GM12864 (cell line): Measurements from ENCODE around the gene CLCF1.

Experiments used
- DNase-seq: peaks from one replicate; pipeline ENCODE4 v3.0.0-alpha.2; 2011; ENCODE audit warnings: low read depth
- H3K4me3 ChIP-seq: 2 replicates; pipeline ENCODE4 v1.5.1; 2011; ENCODE audit warnings: mild to moderate bottlenecking, low read depth, low read length, control low read depth
- TF ChIP-seq, protein P1 (sequence below): IDR thresholded peaks from 2 replicates; pipeline ENCODE4 v1.5.1; 2011; ENCODE audit warnings: low read depth, mild to moderate bottlenecking, moderate library complexity, low read length, control low read depth, inconsistent platforms; ENCODE audit errors: missing control alignments

The CLCF1 gene

DNA sequence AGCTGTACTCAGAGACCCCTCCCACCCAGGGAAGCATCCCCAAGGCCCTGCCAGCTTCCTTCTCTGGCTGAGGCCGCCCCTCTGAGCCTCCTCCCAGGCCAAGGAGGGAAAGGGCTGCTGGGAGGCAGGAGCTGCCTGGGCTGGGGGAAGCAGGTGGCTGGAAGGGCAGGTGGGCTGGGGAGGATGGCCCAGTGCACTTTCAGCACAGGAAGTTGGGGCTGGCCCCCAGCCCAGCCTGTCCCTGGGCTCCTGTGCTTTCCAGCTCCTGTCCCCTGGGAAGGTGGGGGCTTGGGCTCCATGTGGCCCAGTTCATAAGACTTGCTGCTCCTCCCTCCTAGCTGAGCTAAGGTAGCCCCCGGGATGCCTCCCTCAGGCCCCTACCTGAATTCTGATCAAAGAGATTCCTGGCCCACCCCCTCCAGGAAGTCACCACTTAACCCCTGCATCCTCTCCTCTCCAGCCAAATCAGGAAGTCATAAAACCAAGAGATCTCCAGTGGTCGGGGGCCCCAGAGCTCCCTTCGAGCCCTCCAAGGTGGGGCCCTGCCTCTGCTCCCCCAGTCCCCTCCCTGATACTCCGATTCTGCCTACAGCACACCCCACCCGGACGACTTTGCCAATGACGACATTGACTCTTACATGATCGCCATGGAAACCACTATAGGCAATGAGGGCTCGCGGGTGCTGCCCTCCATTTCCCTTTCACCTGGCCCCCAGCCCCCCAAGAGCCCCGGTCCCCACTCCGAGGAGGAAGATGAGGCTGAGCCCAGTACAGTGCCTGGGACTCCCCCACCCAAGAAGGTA, 23.4 kb upstream of the CLCF1 start:
- TF ChIP-seq, protein P1, sequence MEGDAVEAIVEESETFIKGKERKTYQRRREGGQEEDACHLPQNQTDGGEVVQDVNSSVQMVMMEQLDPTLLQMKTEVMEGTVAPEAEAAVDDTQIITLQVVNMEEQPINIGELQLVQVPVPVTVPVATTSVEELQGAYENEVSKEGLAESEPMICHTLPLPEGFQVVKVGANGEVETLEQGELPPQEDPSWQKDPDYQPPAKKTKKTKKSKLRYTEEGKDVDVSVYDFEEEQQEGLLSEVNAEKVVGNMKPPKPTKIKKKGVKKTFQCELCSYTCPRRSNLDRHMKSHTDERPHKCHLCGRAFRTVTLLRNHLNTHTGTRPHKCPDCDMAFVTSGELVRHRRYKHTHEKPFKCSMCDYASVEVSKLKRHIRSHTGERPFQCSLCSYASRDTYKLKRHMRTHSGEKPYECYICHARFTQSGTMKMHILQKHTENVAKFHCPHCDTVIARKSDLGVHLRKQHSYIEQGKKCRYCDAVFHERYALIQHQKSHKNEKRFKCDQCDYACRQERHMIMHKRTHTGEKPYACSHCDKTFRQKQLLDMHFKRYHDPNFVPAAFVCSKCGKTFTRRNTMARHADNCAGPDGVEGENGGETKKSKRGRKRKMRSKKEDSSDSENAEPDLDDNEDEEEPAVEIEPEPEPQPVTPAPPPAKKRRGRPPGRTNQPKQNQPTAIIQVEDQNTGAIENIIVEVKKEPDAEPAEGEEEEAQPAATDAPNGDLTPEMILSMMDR: no peak
- no peak for DNase-seq
- H3K4me3 ChIP-seq: no peak overlapping the region

DNA sequence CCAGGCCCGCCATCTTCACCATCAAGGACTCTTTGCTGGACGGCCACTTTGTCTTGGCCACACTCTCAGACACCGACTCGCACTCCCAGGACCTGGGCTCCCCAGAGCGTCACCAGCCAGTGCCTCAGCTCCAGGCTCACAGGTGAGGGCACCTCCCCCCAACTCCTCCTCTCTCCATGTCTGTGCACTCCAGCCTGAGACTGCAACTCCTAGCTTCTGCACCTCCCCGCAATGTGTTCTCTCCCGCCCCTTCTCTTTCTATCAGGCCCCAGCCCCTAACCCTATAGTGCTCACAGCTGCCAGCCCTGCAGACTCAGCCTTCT, 22.8 kb upstream of the CLCF1 start:
- TF ChIP-seq, protein P1: no peak
- H3K4me3 ChIP-seq: no peak overlapping the region

DNA sequence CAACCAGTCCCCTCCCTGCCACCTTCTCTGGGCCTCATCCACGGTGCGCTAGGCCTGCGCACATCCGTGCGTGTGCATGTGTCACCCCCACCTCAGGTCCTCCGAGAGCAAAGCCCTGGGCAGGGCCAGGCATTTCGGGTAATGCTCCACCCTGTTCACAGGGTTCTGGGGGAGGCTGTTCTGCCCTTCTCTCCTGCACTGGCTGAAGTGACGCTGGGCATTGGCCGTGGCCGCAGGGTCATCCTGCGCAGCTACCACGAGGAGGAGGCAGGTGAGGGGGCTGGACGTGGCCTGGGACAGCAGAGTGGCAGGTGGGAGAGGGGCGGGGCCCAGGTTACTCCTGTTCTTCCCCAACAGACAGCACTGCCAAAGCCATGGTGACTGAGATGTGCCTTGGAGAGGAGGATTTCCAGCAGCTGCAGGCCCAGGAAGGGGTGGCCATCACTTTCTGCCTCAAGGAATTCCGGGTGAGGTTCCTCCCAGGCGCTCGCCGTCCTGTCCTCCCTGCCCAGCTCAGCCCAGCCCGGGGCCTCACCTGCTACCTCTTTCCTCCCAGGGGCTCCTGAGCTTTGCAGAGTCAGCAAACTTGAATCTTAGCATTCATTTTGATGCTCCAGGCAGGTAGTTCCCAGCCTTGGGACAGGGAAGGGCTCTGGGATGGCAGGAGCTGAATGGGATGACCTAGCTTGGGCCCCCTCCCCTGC, 22.3 kb upstream of the CLCF1 start:
- DNase-seq: no peak
- no peak overlapping the region for H3K4me3 ChIP-seq
- TF ChIP-seq, protein P1: no peak

More for the DNA sequence above, 22.8 kb upstream of the CLCF1 start:
- DNase-seq: no peak

DNA sequence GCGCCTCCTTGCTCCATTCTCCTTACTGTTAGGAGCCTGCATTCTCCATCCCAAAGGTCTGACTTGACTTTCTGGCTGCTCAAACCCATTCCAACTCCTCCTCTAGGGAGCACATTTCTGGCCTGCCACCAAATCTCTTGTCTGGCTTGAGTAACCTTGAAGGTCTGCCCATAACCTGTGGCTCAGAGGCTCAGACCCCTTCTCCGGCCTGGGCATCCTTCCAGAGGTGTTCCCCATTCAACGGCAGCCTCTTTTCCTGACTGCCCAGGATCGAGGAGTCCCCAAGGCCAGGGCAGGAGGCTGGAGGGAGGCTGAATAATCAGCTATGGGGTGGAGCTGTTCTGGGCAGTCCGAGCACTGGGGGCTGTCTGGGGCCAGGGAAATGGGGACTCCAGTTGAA, 20.6 kb upstream of the CLCF1 start:
- DNase-seq: no peak
- H3K4me3 ChIP-seq: no peak overlapping the region
- TF ChIP-seq, protein P1: no peak

DNA sequence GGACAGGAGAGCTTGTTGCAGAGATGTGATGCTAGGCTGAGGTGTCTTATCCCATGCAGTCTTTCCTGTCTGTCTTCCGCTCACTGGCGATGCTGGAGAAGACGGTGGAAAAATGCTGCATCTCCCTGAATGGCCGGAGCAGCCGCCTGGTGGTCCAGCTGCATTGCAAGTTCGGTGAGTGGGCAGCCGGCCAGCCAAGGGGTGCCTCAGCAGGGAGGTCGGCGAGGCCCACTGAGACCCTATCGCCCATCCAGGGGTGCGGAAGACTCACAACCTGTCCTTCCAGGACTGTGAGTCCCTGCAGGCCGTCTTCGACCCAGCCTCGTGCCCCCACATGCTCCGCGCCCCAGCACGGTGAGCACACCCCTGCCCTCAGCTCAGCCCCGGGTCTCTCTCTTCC, 20.0 kb upstream of the CLCF1 start:
- H3K4me3 ChIP-seq: no peak overlapping the region
- TF ChIP-seq, protein P1: no peak
- no peak for DNase-seq

DNA sequence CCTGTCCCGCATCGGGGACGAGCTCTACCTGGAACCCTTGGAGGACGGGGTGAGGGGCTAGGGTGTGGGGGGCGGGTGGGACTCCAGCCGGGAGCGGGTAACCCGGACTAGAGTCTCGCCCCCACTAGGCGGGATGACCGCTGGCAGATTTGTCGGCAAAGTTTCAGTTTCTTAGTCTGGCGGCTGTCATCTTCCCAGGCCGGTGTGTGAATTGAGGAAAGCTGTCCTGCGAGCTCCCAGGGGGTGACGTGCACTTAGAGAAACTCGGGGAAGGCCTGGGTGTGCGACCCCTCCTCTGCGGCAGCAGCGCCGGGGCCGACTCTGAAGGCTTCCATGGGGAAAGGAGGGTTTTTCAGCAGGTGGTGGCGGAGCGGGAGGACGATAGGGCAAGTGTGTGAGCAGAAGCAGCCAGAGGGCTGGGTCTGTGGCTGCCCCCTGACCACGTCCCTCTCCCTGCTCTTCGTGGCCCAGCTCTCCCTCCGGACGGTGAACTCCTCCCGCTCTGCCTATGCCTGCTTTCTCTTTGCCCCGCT, 18.9 kb upstream of the CLCF1 start:
- DNase-seq: no peak
- H3K4me3 ChIP-seq: peak overlapping the region; percentile 95
- TF ChIP-seq, protein P1: no peak
